HG03378 (cell line): ENCODE measurements around the gene MPND.

Experiments
- ATAC-seq: cut with Tn5 transposase; IDR thresholded peaks from one replicate; pipeline ENCODE4 v1.9.1; 2021; ENCODE audit warnings: mild to moderate bottlenecking, moderate library complexity; ENCODE audit not compliant: unreplicated experiment

The MPND gene

DNA sequence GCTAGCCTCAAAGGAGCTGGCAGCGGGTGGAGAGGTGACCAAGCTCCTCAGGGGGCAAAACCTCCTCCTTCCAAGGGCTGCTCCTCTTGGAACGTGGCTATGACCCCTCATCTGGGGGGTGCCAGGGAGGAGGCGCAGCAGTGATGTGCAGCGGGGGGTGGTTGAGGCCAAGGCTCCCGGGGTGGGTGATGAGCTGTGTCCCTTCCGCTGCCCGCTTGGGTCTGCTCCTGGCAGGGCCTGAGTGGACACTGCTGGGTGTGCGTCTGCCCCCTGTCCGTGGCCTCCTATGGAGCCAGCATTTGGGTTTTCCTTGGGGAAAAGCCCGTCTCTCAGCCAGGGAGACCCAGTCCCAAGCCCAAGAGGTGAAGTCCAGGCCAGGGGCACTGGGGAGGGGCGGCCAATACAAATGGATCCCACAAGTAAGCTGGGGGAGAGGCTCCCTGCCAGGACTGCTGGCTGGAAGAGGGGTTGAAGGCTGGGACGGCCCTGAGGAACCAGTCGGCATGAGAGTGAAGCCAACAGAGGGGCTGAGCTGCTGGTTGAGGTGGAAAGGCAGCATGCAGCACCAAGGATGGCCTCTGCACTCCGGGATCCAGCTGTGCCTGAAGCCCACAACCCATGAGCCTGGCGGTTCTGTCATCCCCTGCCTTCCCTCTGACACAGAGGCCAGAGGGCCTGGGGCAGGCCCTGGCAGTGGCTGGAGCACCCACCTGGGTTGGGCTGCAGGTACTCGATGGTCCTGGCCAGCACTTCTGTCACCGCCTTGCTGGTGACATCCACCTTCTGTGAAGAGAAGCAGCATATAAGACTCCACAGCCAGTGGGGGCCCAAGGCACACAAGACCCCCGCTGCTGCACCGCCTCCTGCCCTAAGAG lies 22.7 kb downstream of the MPND start:
- ATAC-seq = no peak

DNA sequence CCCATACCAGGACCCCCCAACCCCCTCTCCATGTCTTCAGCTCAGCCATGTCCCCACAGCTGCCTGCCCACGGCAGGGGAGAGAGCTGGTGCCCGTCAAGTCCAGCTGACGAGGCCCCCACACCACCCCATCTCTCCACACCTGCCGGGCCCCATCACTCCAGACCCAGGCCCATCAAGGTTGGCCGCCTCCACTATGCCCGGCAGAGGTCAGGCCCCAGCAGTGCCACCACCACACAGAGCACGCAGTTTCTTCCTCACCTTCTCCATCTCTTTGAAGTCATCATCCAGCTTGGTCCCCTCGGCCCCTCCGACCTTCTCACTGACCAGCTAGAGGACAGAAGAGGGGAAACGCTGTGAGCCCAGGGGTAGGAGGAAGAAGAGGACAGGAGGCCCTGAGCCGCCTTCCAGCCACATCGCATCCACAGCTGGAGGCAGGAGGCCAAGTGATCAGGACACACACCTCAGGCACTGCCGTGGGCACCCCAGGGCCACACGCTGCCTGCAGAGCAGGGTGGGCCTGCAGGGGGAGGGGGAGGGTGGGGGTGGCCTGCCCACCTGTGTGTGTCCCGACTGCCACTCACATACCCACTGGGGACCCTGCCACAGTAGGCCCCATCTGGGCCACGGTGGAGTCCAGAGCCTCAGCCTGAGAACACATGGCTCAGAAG lies 23.4 kb downstream of the MPND start:
- ATAC-seq = no peak

DNA sequence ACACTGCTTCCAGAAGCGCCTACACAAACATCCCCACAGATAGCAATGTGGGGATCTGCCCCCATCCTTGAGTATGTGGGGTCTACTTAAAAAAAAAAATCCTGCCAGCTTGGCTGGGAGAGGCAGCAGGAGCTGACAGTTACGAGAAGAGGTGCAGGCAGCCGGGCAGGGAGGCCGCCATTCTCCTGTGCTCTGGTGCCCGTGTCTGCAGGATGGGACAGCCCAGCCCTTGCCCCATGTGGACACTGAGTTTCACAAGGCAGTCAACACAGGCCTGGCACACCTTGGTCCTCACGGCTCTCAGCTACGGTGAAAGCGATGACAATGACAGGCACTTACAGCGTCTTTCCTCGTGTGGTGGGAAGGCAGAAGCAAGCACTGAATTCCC lies 24.0 kb downstream of the MPND start:
- no peak for ATAC-seq

DNA sequence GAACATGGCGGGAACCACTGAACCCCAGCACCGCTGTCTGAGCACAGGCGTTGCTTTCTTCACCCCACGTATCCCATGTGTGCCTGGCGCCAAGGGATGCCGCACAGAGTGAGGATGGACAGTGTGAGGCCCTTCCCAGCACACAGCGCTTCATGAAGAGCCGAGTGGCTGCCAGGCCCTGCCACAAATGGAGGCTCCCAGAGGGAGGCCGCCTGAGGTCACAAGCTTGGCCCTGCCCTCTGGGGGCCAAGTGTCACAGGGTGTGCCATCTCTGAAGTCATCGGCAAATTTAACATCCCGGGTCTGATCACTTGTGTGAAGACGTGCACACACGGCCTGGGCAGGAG lies 24.4 kb downstream of the MPND start:
- ATAC-seq = no peak

DNA sequence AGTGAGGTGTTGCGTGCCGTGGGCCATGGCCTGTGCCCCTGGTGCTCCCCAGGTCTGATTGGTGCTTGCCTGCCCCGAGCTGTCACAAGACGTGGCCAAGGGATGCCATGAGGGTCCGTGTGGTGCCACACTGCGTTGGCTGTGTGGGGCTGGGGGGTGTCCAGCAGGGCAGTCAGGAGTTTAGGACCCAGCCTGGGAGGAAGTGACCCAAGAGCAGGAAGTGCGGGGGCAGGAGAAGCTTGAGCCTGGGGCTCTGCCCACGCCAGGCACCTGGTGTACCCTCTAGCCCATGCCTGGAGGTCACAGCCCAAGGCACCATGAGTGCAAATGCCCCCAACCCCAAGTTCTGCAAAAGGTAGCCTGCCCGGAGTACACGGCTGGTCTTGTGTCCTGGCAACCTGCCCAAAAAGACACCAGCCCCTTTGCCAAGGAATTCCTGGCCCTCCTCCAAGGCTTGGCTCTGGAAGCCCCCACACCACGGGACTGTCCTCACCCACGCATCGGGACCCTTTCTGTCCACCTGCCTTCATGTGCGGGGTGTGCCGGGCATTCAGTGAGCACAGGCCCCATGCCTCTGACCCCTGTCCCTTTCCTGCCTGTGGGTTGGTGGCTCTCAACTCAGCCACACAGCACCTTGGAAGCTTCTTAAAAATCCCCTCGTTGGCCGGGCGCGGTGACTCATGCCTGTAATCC lies 24.9 kb downstream of the MPND start:
- no peak for ATAC-seq

DNA sequence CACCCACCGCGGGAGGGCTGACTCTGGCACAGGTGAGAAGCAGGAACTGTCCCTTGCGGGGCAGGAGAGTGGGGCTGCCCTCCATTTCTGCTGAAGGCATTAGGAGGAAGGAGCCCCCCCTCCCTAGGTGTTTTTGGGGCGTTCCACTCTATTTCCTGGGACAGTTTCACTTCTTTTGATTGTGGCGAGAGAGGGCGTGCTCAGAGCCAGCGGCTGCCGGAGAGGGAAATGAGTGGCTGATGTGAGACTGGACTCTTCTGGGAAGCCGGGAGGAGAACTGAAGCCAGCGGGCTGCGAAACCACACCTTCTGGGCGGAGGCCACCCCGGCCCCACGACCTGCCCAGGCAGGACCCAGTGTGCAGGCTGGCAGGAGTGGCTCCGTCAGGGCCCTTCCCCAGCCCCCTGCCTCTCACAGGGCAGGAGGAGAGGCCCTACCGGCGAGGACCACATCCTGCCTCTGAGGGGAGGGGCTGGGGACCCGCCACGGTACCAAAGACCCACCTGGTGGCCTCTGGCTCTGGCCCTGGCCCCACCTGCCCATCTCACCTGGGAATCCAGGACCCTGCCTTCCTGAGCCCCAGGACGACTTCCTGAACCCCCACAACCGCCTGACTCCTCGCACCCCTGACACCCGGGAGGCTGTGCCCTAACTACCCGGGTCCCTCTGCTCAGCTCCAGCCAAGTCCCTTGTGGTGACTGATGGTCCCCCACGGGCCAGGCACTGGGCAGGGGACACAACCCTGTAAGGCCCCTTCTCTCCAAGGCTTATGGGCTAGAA lies 25.9 kb downstream of the MPND start:
- peak; percentile 54 for ATAC-seq

DNA sequence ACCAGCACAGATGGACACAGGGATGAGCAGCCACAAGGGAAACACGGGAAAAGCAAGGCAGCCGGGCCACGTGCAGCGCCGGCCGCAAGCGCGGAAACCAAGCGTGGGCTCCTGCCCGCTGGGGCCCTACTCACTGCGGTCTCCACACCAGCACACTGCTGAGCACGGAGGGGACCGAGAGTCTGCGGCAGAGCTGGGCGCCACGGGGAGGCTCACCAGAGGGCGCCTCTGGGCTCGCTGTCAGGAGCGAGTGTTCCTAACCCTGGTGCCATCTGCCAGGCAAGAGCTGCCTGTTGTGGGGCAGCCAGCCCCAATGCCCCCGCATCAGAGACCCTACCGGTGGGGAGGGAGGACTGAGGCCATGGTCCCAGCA lies 26.5 kb downstream of the MPND start:
- peak; percentile 33 for ATAC-seq

DNA sequence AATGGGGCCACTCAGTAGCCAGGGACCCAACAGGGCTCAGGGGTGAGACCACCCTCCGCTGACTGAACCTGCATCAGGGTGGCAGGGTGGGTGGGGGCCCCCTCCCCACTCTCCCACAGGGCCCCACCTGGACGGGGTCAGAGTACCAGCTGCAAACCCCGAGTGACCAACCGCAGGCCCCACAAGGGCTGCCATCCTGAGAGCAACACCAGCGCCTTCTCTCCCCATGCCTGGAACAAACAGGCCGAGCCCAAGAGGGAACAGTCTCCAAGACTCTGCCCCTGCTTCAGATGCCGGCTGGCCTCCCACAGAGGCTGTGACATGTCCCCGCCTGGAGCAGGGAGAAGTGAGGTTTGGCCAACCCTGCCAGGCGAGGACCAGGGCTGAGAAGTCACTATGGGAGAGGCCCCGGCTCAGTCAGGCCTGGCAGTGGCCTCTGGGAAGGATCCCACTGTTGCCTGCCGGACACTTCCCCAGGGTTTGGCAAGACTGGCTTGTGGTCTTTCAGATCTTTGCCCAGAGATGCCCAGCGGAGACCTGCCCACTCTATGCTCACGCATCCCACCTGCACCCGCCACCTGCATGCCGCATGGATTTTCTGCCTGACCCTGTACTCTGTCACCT lies 27.2 kb downstream of the MPND start:
- no peak for ATAC-seq

DNA sequence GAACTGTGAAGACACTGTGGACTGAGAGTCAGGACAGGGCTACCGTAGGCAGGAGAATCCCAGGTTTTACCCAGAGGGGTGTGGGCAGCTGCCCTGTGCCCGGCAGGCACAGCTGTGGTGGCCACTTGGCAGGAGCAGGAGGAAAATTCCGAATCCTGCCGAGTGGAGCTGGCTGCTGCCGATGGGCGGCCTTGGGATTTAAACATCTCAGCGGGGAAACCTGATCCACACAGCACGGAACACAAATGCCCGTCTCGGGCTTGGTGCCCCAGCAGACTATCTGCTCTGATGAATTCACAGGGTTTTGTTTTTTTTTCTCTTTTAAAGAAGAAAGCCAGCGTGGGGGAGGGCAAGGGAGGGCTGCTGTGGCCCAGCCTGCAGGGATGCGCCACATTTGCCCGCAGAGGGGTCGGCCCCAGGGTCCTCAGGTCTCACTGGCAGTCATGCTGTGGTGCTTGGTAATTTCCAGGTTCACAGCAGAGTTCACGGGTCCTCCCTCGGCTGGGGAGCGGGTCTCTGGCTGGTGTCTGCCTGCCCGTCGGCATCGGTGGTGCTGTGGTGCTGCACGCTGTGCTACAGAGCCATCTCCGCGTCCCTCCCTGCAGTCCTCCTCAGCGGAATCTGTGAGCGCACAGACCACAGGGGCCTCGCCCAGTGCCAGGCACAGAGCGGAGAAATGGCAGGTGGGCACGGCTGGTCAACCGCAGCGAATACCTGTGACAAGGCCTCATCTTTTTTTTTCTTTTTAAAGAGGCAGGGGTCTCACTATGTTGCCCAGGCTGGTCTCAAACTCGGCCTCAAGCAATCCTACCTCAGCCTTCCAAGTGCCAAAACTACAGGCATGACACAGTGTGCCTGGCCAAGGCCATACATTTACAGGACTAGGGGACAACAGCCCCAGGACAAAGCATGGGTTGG lies 28.1 kb downstream of the MPND start:
- no peak for ATAC-seq

DNA sequence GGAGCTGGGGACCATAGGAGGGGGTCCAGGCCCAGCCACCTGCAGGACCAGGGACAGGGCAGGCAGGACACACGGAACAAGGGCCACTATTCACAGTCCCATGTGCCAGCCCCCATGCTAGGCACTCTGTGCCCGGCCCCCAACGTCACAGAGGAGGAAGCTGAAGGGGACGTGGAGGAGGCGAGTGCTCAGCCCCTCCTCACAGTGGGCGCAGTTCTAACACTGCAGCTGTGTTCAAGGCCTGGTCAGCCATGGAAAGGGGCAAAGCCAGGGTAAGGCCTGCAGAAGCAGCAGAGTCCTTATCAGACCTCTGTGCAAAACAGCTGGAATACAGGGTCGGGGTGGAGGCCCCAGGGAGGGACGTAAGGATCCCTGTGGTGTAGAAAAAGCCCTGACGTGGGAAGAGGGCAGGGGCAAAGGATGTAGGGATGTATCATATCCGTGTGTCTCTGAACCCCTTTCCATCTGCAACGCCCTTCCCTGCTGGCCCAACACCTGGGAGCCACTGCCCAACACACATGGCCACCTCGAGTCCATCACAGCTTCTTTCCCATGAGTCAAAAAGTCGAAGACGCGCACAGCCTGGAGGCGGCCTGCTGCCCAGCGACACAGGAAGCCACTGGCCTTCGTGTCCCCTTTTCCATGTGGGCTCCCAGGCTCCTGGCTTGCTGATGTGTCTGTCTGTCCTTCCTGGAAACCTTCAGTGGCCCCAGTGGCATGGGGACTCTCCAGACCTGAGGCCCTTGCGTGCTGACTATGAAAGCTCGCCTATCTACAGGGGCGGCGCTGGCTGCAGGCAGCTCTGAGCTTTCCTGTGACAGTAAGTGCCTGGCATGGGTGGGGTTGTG lies 29.0 kb downstream of the MPND start:
- no peak for ATAC-seq

DNA sequence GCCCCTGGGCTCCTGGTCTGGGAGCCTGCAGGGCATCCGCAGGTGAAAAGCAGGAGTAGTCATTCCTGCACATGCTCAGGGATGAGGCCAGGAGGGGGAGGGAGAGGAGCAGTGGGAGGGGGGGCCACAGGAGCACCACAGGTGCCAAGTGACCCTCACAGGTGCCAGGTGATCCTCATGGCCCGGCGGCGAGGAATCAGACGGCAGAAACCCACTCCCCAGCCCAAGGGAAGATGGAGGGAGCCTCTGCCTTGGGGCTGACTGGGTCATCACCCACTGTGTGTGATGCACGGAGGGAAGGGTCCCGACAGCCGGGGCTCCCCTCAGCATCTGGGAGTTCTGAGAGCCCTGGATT lies 29.6 kb downstream of the MPND start:
- ATAC-seq = no peak

DNA sequence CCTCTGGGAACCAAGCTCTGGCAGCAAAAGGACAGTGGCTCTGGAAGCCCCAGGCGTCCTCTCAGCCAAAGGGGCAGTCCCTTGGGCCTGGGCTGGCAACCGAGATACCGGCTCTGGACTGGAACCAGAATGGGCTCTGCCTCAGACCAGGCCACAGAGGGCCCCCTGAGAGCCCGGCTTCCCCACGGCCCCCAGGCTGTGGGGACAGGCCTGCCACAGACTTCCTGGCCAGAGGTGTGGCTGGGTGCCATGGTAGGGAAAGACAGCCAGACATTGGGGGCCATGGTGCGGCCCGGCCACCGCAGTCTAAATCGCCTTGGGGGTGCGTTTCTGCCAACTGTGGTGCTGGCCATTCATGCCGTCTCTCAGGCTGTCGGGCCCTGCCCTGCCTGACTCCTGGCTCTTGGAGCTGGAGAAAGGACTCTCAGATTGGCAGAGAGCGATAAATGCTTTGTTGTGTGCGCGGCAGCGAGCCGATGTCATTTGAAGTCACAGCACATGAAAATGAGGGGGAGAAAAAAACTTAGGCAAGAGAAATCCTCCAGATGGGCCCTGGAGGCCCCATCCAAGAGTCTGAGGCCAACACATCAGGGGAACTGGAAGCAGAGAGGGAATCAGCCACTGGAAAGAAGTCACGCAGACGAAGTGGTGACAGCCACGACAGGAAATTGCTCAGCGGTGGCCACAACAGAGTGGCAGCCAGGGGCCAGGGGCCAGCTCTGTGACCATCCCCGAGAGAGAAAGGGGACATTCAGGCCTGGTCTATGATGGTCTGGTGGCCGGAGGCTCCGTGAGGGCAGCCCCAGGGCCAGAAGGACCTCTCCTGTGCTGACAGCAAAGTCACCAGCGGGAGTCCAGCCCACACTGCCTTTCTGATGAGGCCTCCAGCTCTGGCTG lies 30.5 kb downstream of the MPND start:
- ATAC-seq = no peak

DNA sequence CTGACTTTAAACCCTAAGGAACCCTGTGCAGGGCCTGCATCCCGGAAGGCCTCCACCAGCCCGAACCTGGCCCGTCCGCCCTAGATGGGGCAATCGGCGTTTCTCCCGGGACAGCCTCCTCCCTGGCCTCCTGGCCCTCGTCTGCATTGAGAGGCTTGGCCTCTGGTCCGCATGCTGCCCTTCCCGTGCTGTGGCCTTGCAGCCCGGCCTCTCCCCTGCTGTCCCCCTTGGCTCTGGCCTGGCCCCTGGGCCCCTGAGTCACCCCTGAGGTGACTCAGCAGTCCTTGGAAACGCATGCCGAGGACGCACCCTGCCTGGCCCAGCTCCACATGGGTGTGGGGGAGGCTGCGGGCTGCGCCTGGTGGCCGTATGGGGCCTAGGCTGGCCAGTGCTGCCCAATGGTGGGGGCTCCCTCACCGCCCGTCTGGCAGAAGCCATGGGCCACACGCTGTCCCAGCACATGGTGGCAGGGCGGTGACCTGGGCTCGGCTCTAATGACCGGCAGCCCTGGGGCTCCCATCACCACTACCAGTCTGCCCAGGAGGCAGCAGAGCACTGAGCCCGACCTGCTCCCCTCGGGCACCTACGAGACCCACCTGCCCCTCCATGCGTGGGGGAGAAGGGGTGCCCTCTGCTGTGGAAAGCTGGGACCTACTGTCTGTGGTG lies 31.3 kb downstream of the MPND start:
- no peak for ATAC-seq

DNA sequence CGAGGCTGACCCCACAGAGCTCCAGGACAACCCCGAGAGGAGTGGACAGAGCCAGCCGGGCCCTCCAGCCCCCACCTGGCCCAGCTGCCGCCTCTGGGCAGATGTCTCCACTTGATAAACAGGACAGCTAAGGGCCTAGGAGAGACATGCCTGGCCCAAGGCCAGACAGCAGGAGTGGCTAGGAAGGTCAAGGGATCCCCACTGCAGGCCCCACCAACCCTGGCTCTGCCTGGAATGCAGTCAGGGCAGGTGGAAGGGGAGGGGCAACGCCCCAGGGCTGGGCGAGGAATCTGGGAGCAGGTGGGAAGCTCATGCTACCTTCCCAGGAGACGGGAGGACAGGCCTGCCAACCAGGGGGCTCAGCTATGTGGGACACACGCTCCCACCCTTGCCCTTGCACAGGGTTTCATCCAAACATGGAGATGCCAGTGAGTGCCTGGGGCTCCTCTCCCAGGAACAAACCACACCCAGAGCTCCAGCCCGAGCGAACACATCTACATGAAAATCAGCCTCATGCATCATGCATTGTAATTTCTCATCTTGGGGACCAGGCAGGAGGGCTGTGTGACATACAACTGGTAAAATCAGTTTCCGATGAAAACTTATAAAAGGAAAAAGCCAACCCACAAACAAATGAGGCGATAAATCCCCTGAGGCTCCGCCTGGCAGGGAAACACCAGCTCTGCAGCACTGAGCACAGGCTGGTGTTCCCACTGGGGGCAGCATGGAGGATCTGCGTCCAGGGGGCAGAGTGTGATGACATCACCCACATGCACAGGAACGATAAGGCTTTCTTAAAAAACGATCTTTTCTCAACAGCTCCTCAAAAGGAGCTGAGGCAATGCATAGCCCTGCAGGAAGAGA lies 32.0 kb downstream of the MPND start:
- peak; percentile 34 for ATAC-seq

DNA sequence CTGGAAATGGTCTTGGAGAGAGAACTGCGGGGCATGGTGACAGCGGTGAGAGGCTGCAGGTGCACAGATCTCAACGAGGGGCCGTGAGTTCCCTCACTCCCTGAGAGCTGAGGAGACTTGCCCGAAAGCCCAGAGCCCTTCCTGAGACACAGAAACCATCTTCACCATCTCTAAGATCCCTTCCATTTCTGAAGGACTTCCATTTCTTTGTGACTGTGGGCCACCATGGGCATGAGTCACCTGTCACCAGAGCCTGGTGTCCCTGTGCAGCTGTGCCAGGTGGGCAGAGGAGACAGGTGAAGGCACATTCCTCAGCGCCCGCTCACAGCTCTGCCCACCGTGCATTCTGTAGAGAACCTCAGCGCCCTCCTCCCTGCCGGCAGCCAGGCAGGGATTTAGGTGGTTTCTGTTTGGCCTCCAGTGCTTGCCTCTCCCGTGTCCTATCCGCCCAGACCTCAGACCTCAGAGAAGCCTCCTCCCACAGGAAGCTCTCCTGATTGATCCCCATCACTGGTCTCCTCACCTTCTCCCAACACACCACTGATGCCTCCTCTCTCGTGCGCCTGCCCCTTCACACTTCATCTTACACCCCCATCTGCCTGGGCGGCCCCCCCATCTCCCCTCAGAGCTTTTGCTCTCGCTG lies 32.8 kb downstream of the MPND start:
- ATAC-seq = peak; percentile 9

DNA sequence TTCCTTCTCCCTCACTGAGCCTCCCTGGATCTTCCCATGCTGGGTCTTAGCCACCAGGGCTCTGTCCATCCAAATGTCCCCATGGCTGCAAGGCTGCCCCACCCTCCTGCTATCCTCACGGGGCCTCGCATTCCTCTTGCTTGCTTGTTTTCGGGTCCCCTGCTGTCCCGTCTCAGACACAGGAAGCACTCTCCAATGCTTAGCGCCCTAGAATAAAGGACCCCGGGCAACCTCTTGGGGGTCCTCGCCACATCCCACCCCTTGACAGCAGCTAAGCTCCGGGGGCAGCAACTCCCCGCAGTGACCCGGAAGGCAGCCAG lies 33.3 kb downstream of the MPND start:
- no peak for ATAC-seq
